Jurkat, Clone E6-1 (cell line): Measurements from ENCODE around the gene ASB5.

Experiments used
- DNase-seq: peaks from one replicate; pipeline ENCODE4 v3.0.0-alpha.2; 2011; ENCODE audit warnings: low read depth, low spot score
- H3K4me3 ChIP-seq: 2 replicates; pipeline ENCODE4 v1.5.1; 2011; ENCODE audit warnings: mild to moderate bottlenecking, low read length, control low read depth, moderate library complexity

The ASB5 gene

DNA sequence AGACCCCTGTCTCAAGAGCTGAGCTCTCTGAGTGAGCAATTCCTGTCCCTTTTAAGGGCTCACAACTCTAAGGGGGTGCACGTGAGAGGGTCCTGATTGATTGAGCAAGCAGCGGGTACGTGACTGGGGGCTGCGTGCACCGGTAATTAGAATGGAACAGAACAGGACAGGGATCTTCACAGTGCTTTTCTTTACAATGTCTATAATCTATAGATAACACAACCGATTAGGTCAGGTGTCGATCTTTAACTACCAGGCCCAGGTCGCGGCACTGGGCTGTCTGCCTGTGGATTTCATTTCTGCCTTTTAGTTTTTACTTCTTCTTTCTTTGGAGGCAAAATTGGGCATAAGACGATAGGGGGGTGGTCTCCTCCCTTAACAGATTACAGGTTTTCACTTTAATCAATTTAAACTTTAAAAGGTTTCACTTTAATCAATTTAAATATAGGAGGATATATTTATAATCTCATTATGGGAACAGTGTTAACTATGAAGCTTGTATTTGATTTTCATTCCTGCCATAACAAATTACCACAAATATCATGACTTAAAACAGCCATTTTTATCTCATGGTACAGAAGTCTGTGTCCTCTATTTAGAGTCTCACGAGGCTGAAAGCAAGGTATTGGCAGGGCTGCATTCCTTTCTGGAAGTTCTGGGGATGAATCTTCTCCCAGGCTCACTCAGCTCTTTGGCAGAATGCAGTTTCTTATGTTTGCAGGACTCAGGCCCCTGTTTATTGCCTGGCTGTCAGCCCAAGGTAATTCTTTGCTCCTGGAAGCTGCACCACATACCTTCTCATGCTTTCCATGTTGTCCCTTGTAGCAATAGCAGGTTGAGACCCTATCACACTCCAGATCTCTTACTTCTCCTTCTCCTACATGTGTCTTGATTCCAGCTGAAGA lies 78.9 kb downstream of the ASB5 start:
- no peak for DNase-seq
- no peak overlapping the region for H3K4me3 ChIP-seq

- no peak overlapping the region for H3K4me3 ChIP-seq
- DNase-seq: no peak
These were observed 80.4 kb downstream of the ASB5 start for GRCh38 chr4:176188654-176189053.

DNA sequence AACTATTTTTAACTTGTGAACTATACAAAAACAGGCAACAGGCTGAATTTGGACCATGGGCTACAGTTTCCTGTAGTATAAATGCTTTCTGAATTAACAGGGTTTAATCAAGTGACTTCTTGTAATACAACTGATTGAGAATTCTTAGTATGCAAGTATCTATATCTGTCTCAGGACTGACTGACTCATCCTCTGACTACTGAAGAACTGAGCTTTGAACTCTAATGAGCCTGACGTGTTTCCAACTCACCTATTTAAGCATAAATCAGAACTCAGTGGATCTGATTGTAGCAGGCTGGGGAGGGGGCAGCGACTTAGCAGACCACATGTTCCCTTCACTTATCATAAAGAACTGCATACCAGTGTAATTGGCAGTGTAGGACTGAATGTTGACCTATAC lies 81.4 kb downstream of the ASB5 start:
- no peak for DNase-seq
- no peak overlapping the region for H3K4me3 ChIP-seq

GRCh38 chr4:176186671-176187395 lies 82.2 kb downstream of the ASB5 start:
- no peak for DNase-seq
- H3K4me3 ChIP-seq: no peak overlapping the region

- no peak for DNase-seq
- H3K4me3 ChIP-seq: no peak overlapping the region
These were observed 83.0 kb downstream of the ASB5 start for GRCh38 chr4:176186067-176186466.

DNA sequence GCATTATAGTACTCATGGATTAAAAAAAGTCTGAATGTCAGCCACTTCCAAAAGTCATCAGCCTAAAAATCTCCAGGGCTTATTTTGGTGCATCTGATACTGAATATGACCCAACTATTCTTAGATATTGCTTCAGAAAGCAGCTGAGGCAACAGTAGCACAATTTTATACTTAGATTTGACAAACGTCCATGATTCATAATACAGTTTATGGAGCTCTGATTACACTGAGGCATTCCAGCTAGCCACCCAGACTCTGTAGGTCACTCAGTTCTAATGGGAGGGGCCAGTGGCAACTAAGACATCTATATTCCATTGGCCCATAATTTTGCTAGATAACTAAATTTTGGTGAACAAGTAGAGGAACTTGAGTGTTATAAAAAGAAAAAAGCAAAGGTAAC lies 84.0 kb downstream of the ASB5 start:
- DNase-seq: no peak
- no peak overlapping the region for H3K4me3 ChIP-seq
